GM12892 (cell line): Measurements from ENCODE around the gene ETHE1.

ENCODE experiments used
- POLR2A ChIP-seq: IDR thresholded peaks from 2 replicates; pipeline ENCODE4 v1.6.1; 2011; ENCODE audit warnings: low read depth, low read length, control low read depth
- POLR2AphosphoS5 ChIP-seq: IDR thresholded peaks from 2 replicates; pipeline ENCODE4 v1.6.1; 2011; ENCODE audit warnings: low read depth, low read length, control low read depth

DNA sequence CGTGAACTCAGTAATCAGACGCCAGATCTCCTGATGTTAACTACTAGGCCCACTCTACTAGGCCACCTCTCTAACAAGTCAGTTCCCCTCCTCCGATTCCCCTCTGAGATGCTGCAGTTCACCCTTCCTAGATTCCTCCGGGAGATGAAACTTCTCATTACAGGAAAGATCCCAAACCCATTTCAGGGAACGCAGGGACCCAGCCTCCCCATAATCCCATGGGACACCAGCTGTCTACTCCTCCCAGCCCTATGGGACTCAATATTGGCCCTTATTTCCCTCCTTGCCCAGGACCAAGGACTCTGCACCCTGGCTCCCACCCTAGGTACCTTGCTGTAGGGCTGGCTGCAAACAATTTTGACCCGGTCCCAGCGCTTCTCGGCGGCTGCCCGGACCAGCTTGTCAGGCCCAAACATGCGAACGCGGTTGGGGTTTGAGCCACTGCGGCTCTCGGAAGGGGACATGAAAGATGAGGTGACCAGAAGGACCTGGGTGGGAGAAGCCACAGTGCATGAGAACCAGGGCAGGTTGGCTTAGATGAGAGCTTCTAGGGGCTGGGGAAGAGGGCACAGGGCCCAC lies 27.4 kb upstream of the ETHE1 start:
- TF ChIP-seq POLR2A (no peak), POLR2AphosphoS5 (no peak)
